Stimulated activated CD8-positive, alpha-beta memory T cell treated with anti-CD3 and anti-CD28 coated beads, Interleukin-4, amount 100 ng/mL, for 24 hours (primary cell): Measurements from ENCODE around the gene TSPOAP1.

Experiments
- DNase-seq: peaks from one replicate; pipeline ENCODE4 v3.0.0-alpha.2; 2020; ENCODE audit warnings: low read depth

The TSPOAP1 gene

GRCh38 chr17:58339755-58340404 lies 11.3 kb upstream of the TSPOAP1 start:
- no peak for DNase-seq

- peak; percentile 67 for DNase-seq
These were observed 10.5 kb upstream of the TSPOAP1 start for GRCh38 chr17:58338841-58339754.

- DNase-seq: no peak
These were observed 9.9 kb upstream of the TSPOAP1 start for GRCh38 chr17:58338454-58338840.

GRCh38 chr17:58337600-58338453 lies 9.2 kb upstream of the TSPOAP1 start:
- peak; percentile 92 for DNase-seq

- peak; percentile 46 for DNase-seq
These were observed 8.6 kb upstream of the TSPOAP1 start for GRCh38 chr17:58337210-58337599.

GRCh38 chr17:58336456-58337209 lies 8.0 kb upstream of the TSPOAP1 start:
- no peak for DNase-seq

- DNase-seq: peak; percentile 49
These were observed 7.3 kb upstream of the TSPOAP1 start for GRCh38 chr17:58335779-58336455.

- DNase-seq: no peak
These were observed 6.6 kb upstream of the TSPOAP1 start for GRCh38 chr17:58335061-58335731.

GRCh38 chr17:58334661-58335060 lies 6.1 kb upstream of the TSPOAP1 start:
- no peak for DNase-seq

- DNase-seq: no peak
These were observed 5.7 kb upstream of the TSPOAP1 start for GRCh38 chr17:58334256-58334655.

GRCh38 chr17:58333736-58334207 lies 5.2 kb upstream of the TSPOAP1 start:
- DNase-seq: no peak

- peak; percentile 73 for DNase-seq
These were observed 4.5 kb upstream of the TSPOAP1 start for GRCh38 chr17:58332778-58333735.

GRCh38 chr17:58331815-58332777 lies 3.5 kb upstream of the TSPOAP1 start:
- peak; percentile 92 for DNase-seq

GRCh38 chr17:58330997-58331814 lies 2.6 kb upstream of the TSPOAP1 start:
- peak; percentile 76 for DNase-seq

- DNase-seq: no peak
These were observed 2.0 kb upstream of the TSPOAP1 start for GRCh38 chr17:58330538-58330996.

- DNase-seq: no peak
These were observed 1.4 kb upstream of the TSPOAP1 start for GRCh38 chr17:58329810-58330537.
